Activated effector memory CD4-positive, alpha-beta T cell treated with anti-CD3 and anti-CD28 coated beads, Interleukin-2, amount 50 U/mL, for 16 hours (primary cell): ENCODE measurements around the gene PIEZO1.
A peak's percentile ranks its signal among the peaks of the same experiment; 100 is the strongest.

Experiments
- DNase-seq: peaks from one replicate; pipeline ENCODE4 v3.0.0-alpha.2; 2020

PIEZO1 gene

DNA sequence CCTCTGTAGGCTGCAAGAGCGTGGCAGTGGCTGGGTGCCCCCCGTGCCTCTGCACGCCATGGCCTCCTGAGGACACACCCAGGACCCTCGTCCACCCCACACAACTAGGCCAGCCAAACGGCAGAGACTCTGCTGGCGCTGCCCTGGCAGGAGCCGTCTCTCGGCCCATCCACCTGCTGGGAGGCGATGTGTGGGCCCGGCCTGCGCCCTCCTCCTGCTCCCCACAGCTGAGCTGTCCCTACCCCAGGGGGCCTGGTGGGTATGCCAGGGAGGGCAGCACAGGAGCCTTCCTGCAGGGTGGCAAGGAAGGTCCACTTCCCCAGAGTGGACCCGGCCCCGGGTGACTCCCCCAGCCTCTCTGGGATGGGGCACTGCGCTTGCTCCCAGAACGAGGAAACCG, 85.8 kb downstream of the PIEZO1 start:
- no peak for DNase-seq

DNA sequence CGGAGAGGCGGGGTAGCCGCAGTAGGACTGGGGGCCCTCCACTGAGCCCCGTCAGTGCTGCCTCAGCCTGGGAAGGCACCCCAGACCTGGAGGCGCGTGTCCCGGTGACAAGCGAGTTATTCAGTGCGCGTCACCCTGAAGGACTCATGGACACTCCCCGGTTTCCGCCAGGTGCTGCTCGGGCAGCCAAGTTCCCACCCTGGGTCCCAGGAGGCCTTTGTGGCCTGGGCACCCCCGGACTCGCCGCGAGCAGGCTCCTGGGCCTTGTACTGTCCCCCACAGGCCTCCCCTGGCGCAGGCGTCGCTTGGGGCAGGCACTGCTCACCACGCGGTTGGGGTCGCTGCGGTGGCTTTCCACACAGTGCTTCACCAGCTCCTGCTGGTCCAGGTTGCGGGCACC, 86.4 kb downstream of the PIEZO1 start:
- no peak for DNase-seq

DNA sequence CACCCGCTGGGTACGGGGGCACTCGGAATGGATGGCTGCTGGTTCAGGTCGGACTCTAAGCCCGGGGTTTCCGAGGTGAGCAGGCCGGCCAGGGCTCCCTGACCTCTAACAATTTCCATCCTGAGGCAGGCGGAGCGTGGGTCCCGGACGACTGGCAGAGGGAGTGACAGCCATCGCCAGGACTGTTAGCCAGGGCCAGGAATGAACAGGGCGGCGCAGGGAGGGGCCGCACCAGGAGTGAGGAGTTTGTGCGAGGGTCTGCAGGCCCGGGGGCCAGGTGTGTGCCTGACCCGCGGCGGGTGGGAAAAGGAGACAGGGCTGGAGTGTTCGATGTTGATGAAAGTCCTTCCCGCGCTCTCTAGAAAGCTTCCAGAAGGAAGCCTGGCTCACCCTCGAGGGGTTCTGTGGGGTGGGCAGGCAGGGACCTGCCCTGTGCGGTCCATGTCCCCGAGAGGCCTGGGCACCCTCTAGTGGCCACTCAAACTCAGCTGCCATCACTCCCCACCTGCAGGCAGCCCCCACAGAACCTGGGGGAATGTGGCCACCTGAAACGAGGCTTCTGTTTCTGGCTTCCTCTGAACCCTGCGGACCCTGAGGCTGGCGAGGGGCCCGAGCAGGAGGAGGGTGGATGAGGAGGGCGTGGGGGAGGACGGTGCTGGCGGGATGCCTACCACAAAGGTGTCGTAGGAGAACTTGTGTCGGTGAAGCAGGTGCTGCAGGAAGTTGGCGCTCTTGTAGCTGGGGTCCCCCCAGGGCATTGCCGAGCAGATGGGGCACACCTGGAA, 87.0 kb downstream of the PIEZO1 start:
- DNase-seq = no peak

DNA sequence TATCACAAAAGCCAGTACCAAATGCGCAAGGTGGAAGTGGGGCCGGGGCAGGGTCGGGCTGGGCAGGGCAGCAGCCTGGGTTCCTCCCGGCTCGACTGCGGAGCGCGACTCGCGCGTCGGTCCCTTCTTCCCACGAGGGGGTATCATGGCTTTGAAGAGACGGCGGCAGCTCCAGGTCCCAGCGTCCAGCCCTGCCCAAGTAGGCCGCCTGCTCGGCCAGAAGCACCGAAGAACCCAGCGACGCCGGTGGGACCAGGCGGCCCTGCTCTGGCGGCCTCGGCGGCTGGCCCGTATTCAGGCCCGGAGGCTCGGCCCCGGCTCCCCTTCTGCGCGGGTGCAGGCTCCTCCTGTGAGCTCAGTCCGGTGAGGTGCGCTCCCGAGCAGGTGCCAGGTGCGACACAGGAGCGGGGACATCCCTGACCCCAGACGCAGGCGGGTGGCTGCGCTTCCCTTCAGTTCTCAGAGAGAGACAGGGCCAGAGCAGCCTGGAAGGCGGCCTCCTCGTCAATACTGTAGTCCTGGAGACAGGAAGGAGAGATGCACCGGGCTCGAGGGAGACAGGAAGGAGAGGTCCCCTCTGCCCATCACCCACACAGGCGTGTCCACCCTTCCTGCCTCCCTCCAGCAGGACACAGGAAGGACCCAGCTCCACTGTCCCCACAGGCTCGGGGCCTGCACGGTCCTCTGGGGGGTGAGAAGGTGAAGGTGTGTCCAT, 87.7 kb downstream of the PIEZO1 start:
- no peak for DNase-seq

DNA sequence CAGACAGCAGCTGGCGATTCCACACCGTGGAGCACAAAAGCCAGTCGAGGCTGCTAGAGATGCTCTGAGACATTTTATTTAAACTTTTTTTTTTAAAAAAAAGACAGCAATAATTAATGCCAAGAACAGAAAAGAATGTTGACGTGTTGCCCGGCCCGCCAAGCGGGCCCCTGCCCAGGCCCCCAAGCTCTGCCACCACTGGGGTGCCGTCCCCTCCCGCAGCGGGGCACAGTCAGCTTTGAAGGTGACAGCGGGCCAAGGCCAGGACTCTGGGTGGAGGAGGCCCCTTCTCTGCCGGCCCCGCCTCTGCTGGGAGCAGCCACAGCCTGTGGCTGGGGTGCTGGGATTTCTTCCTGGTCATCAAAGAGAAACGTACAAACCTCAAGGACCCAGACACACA, 88.6 kb downstream of the PIEZO1 start:
- DNase-seq = no peak

DNA sequence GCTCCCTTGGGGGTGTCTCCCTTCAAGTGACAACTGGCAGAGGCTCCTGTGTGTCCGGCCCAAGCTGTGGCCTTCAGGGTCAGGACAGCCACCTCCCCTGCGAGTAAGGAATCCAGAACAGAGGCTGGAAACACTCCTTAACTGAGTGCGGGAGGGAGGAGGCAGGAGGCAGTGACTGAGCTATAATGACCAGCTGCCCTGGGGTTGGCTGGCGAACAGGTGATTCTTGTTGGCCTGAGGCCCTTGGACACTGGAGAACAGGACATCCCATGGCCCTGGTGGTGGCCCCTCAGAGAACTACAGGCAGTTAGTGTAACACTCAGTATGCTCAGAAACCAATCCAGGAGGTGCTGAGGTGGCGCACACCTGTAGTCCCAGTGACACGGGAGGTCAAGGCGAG, 89.3 kb downstream of the PIEZO1 start:
- no peak for DNase-seq

DNA sequence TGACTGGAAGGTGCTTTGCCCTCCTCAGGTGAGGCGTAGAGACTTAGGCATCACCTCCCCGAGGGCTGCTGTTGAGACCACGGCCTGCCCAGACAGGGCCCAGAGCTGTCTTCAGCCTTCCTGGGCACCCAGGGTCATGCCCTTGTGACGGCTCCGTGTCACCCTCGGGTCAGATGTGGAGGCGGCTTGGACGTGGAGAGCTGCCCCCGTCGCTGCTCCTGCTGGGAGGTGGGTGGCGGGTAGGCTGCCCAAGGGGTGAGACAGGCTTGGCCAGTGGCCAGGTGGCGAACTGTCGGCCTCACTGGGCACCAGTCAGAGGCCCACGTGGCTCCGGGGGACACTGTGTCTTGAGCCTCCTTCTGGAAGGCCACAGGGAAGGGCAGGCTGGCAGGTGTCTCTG, 89.8 kb downstream of the PIEZO1 start:
- DNase-seq = no peak

DNA sequence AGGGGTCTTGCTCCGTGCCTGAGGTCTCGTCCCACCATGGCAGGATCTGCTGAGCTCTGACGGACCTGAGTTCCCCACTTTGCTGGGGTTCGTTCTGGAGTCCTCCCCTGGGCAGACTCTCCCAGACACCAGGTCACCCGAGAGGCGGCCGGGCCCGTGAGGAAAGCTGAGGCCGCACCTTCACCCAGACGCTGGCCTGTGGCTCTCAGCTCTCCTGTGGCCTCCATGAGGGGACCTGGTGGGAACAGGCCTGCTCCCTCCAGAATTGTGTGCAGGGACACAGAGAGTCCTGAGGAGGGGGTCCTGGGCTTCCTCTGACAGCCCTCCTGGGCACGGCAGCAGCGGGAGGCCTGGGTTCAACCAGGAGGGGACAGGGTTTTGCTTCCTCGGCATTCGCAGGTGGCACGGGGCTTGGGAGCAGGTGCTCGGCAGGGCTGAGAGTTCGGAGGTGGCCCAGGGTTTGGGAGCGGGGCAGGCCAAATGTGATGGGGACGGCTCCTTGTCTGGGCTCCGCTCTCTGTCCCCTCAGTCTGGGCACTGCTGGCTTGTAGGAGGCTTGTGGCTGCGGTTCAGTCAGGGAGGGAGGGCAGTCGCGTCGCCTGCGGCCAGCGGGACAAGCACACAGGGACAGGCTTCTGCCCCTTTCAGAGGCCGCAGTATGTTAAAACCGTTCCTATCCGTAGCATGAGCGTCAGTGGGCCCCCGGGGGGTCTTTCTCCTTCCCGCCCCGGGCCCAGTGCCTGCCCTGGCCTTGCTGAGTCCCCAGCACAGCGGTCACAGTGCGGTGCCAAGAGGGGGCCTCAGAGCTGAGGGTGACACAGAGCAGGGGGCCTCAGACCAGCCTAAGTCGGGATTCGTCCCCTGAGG, 90.6 kb downstream of the PIEZO1 start:
- no peak for DNase-seq

DNA sequence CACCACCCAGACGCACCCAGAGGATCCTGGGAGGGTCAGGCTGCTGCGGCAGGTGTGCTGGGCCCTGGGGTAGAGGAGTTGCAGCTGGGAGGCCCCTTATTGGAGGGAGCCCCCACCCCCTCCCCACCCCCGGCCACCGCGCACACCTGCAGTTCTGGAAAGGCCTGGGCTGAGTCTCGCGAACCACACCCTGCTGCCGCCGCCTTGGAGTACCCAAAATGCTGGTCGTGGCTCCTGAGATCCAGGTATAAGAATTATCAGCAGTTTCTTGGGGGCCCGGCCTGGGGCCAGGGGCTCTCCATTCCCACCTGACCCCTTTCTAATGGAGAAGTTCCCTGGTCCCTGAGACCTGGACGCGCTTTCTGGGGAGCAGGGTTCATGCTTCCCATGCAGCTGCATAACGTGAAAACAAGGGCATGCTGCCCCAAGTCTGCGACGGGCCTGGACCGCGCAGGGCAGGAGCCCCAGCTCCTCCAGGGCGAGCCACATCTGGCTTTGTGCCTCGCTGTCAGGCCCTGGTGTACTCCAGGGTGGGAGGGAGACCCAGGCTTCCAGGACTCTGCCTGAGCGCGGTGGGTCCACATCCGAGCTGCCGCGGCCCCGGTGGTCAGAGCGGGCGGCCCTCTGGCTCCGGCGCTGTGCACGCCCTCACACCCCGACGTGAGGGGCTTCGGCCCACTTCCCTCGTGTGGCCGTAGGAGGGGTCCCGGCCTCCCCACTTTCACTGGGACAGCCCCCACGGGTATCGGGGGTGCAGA, 91.4 kb downstream of the PIEZO1 start:
- peak; percentile 64 for DNase-seq

DNA sequence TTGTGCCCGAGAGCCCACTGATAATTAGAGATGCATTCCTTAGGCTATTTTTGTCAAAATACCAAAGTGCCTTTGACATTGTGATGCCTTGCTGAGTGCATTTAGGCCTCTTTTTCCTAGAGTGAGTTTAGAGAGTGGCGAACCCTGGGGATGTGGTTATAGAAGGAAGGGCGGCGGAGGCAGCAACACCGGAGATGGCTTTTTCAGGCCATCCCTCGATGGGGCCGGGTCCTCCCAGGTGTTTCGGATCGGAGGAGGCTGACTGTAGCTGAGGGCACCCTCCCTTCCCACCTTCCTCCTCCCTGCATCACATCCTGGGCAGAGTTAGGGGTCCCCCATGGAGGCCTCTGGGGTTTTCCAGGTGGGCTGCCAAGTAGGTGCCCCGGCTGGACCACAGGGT, 92.2 kb downstream of the PIEZO1 start:
- peak; percentile 70 for DNase-seq

DNA sequence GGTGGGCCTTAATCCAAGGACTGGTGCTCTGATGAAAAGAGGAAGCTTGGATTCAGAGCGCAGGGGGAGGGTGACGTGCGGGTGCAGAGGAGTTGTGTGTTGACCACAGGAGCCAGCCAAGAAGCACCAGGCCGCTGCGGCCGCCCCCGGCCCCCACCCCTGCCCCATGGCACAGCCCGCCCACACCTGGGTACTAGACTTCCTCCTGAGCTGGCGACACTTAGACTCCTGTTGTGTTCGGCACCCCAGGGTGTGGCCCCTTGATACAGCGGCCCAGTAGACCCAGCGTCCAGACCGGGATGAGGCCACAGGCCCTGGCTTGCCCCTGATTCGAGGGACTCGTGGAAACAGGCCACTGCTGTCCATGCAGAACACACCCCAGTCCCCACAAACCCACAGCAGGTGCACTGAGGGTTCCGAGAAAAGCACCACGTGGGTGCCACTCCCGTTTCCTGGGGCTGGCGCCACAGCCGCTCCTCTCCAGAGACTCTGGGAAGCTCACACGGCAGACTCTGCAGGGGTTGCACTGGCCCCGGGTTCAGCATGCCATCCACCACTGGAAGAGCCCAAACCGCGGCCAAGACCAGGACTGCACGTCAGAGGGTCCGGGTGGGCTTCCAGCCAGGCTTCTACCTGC, 93.0 kb downstream of the PIEZO1 start:
- DNase-seq = peak; percentile 77

DNA sequence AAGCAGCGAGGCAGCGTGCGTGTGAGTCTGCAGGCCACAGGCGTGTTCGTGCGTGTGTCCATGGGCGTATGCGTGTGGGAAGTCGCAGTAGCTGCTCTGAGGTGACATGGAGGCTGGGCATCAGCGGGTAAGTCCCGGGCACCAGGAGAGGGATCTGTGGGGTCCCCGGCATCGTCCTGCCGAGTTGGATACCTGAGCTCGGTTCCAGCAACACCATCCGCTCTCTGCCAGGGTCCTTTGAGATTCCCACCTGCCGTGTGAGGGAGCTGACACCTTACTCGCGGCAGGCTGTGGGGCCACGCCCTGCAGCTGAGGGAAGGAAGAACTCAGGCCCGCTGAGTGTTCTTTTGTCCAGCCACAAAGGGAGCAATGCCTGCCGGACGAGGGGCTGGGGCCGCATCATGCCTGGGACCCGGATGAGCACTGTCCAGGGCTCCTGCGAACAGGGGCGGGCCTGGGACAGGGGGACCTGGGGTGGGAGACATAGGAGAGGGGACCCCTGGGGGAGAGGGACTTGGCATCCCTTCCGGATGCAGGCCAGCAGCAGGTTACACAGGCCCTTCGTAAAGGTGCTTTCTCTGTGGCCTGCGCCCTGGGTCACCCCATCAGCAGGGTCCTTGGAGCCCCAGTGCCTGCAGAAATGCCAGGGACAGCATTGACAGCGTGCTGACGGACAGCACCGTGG, 93.7 kb downstream of the PIEZO1 start:
- peak; percentile 60 for DNase-seq

DNA sequence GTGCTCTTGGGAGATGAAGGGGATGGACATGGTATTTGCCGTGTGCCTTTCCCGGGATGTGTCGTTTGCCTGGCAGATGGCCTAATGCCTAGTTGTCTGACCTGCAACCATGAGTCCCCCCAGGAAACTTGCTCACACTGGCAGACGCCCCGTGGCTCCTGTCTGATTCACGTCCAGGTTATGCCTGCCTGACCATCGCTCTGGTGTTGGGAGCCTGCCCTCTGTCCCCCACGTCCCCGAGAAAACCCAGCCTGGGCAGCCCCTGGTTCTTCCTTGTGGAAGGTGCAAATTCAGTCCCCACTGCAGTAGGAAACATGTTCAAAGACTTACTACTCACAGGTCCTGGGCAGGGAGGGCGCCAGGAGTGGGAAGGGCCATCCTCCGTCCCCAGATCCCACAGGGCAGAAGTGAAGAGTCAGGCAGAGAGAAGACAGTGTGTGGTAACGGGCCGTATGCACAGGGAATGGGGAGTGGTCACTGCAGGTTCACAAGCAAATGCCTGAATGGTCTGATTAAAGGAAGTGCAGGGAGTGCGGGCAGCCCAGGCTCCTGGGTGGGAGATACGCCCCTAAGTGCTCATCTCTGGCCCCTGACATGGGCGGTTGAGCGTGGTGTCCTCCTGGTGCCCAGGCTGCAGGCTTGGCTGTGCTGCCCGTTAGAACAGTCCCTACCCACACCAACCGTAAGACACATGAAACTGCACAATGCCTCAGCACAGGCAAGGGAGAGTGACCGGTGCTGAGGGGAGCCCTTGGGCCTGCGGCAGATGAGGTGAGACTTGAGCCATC, 94.5 kb downstream of the PIEZO1 start:
- no peak for DNase-seq

DNA sequence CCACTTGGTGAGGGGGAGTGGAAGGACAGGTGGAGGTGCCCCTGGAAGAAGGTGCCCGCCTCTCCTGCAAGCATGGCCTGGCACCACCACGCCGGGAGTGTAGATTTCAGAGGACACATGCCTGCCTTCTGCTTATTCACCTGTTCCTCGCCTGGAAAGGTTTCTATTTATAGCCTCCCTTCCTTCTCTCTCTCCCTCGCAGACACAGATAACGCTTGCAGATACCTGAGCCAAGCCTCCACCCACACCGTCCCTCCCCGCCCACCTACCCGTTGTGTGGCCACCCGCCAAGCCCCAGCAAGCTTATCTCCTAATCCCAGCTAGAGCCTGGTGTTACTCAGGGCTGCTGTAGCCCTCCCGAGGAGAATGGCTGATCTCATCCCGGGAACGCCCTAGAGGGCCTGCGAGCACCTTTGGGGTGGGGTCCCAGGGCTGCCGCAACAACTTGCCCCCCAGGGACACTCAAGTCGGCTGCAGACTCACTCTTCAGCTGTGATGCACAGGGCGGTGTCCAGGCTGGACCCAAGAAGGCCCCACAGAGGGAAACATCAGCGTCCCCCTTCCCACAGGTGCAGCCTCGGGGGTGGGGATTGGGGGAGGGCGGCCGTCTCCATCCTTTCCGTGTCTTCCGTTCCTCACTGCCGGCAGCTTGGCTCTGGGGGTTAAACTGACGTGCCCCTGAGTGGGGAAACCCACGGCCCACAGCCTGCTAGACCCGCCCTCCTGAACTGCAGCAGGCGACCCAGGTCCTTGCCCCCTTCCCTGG, 96.8 kb downstream of the PIEZO1 start:
- DNase-seq = peak; percentile 62

DNA sequence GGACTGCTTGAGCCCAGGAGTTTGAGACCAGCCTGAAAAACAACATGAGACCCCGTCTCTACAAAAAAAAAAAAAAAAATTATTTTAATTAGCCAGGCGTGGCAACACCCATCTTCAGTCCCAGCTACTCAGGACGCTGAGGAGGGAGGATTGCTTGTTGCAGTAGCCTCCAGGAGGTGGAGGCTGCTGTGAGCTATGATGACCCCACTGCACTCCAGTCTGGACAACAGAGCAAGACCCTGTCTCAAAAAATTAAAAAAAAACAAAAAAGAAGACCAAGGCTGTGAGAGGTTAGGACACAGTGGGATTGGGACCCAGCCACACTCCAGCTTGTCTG, 97.4 kb downstream of the PIEZO1 start:
- no peak for DNase-seq

DNA sequence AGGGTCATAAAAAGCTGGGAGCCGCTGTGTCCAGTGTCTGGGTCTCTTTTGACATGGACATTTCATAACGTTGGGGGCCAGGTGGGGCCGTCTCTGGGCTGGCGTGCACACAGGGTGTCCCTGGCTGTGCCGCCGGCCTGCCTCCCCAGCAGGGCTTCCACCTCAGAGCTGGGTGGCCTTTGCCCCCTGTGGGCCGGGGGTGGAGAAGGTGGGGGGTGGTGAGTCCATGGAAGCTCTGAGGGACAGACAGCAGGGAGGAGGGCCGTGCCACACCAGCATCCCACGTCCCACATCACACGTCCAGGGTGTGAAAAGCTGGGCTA, 97.8 kb downstream of the PIEZO1 start:
- DNase-seq = no peak

DNA sequence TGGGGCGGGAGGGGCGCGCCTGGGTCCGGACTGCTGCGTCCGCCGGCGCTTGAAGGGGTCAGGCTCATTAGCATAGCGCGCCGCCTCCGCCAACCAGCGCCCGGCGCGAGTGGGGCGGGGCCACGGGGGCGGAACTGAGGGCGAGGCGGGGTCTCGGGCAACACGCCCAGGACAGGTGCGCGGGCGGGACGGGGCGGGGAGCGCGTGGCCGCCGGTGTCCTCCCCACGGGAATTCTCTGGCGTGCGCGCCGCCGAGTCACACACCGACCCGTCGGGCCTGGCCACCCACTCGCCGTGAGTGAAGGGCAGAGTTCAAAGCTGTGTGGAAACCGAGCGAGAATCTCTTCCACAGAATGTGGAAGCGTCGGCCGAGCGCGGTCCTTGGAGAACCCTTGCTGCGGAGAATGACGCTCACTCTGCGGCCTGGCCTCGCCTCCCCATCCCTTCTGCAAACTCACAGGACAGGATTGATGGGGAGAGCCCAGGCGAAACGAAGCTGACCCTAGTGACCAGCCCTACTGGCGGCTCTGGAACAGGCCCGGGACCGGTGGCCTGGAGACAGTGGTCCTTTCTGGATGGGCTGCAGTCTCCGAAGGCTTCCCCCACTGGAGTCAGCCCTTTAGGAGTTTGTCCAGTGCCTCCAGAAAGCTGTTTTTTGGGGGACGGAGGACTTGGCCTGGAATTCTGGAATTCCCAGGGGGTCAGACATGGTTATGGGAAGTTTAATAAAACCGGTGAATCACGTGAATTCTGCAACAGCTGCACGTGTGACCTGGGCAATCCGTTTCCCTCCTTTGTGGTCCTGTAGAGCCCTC, 98.4 kb downstream of the PIEZO1 start, which contains the start of gene SNAI3:
Gene SNAI3, minus strand, starts transcription at position 69 of the 815 bp plus-strand sequence. CDS start 101 bp downstream, outside the sequence.
- DNase-seq = peak; percentile 96

DNA sequence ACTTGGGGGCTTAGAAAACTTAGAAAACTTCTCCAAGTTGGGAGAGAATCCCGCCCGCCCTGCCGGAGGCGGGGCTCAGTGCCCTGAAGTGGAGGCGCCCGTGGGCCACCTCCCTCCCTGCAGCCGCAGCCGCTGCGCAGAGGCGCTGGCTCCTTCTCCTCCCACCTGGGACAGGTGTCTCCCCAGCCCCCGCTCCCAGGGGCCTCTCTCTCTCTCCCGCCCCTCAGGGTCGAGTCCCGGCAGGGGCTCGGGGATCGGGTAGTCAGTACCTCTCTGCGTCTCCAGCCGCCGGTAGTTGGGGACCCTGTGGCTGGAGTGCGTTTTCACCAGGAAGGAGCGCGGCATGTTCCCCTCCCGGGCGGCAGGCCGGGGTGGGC, 99.0 kb downstream of the PIEZO1 start:
- DNase-seq = peak; percentile 81
